K562 (cell line): ENCODE results near the gene NDC1. TPM values are rescaled to one million over a fixed set of nuclear protein-coding genes. Genes with fewer than 3 reads are reported as not detected.

Experiments used
- ATAC-seq: fragments of 200-7000 bp; cut with Tn5 transposase; 3 replicates; pipeline ENCODE4 v1.9.1; 2020; ENCODE audit warnings: moderate library complexity
- BruUV-seq: library from RNA; stranded (reverse); fragments of 400-500 nt; replicated peaks from 2 replicates; lab custom pipeline; 2021; lab: Mats Ljungman, UMichigan
- CTCF ChIA-PET: fragments of 300-600 bp; formaldehyde crosslinking; extraction: SDS; loops from one replicate; lab custom pipeline; 2021; ENCODE audit warnings: low intra/inter-chr PET ratio; lab: Yijun Ruan, JAX
- POLR2A ChIA-PET: fragments of 300-600, 350-650 bp; sonication (Branson Sonifier 250); formaldehyde crosslinking; extraction: SDS; loops from one replicate; lab custom pipeline; 2021; ENCODE audit warnings: antibody characterized with exemption, inconsistent platforms; lab: Yijun Ruan, JAX
- DNase-seq, 4 experiments: peaks; one replicate each; pipeline versions ENCODE4 v3.0.0 to v3.0.0-alpha.2; 2011 to 2018; ENCODE audit warnings: low spot score in 3 of 4, mixed read lengths in 3 of 4; ENCODE audit errors: extremely low read depth in 1 of 4
- FAIRE-seq: peaks from 2 replicates; lab custom pipeline; 2011; peaks lifted over from hg19 to GRCh38; lab: Jason Lieb, UNC
- H2AFZ ChIP-seq: 2 replicates; pipeline ENCODE4 v1.6.0; 2011; ENCODE audit warnings: low read depth, low read length, control low read depth, inconsistent platforms
- H3K27ac ChIP-seq: fragments of 200-600 bp; 3 replicates; pipeline ENCODE4 v1.8.0; 2011; ENCODE audit warnings: low read depth, mild to moderate bottlenecking, control low read depth, inconsistent platforms, low read length, moderate library complexity, mixed read lengths; ENCODE audit errors: extremely low read depth
- H3K27me3 ChIP-seq, 2 experiments: fragments of 300-600 bp in 1 of 2; 2 replicates in 1 of 2; 3 replicates in 1 of 2; pipeline versions ENCODE4 v1.6.0 to v1.8.0; 2011; ENCODE audit warnings: inconsistent platforms in 2 of 2, low read length in 2 of 2, mild to moderate bottlenecking in 1 of 2, mixed read lengths in 1 of 2, moderate library complexity in 1 of 2; ENCODE audit not compliant: control insufficient read depth in 2 of 2, insufficient read depth in 2 of 2
- H3K36me3 ChIP-seq: fragments of 300-600 bp; 3 replicates; pipeline ENCODE4 v1.8.0; 2011; ENCODE audit warnings: mild to moderate bottlenecking, low read length, inconsistent platforms; ENCODE audit not compliant: control insufficient read depth, insufficient read depth
- H3K4me1 ChIP-seq, 2 experiments: fragments of 200-600 bp in 1 of 2; replicated peaks in 1 of 2; 2 replicates in 1 of 2; 3 replicates in 1 of 2; pipeline versions ENCODE4 v1.5.1 to v1.8.0; 2011; ENCODE audit warnings: inconsistent platforms in 2 of 2, low read length in 2 of 2, mild to moderate bottlenecking in 1 of 2, mixed read lengths in 1 of 2, moderate library complexity in 1 of 2; ENCODE audit not compliant: control insufficient read depth in 2 of 2, insufficient read depth in 2 of 2
- H3K4me2 ChIP-seq: 2 replicates; pipeline ENCODE4 v1.6.1; 2011; ENCODE audit warnings: low read length, control low read depth, inconsistent platforms, mixed read lengths; ENCODE audit not compliant: insufficient read depth
- H3K4me3 ChIP-seq: fragments of 200-600 bp; sonication (generic), shearing (Covaris generic); 2 replicates; pipeline ENCODE4 v1.5.1; 2016; ENCODE audit warnings: control low read depth, inconsistent platforms
- H3K79me2 ChIP-seq: fragments of 200-600 bp; 3 replicates; pipeline ENCODE4 v1.8.0; 2011; ENCODE audit warnings: low read length, inconsistent platforms; ENCODE audit not compliant: control insufficient read depth, insufficient read depth
- H3K9ac ChIP-seq, 2 experiments: 2 replicates each; pipeline versions ENCODE4 v1.6.0 to v1.6.1; 2011; ENCODE audit warnings: low read depth in 2 of 2, low read length in 2 of 2, control low read depth in 1 of 2, inconsistent platforms in 1 of 2, mild to moderate bottlenecking in 1 of 2, mixed read lengths in 1 of 2; ENCODE audit not compliant: insufficient read depth in 1 of 2
- H3K9me1 ChIP-seq: one replicate; pipeline ENCODE4 v1.6.0; 2011; ENCODE audit warnings: inconsistent platforms, mild to moderate bottlenecking, low read length, moderate library complexity; ENCODE audit not compliant: control insufficient read depth, insufficient read depth
- H3K9me3 ChIP-seq: replicated peaks from 2 replicates; pipeline ENCODE4 v1.5.1; 2011; ENCODE audit warnings: low read depth, low read length, inconsistent platforms; ENCODE audit not compliant: control insufficient read depth, insufficient read depth
- H4K20me1 ChIP-seq: replicated peaks from 2 replicates; pipeline ENCODE4 v1.6.1; 2011; ENCODE audit warnings: low read length, inconsistent platforms, mixed read lengths; ENCODE audit not compliant: control insufficient read depth, insufficient read depth
- CTCF ChIP-seq, 3 experiments: IDR thresholded peaks in 2 of 3; conservative IDR thresholded peaks in 1 of 3; 2 replicates each; pipeline ENCODE4 v1.5.1; 2011 to 2012; ENCODE audit warnings: low read length in 3 of 3, mild to moderate bottlenecking in 3 of 3, control low read depth in 2 of 3, improper control_type of control experiment in 1 of 3, inconsistent platforms in 1 of 3, low read depth in 1 of 3, mixed read lengths in 1 of 3, moderate library complexity in 1 of 3; ENCODE audit not compliant: insufficient read depth in 2 of 3
- HOMEZ ChIP-seq: fragments of 250-450 bp; sonication (Bioruptor Pico); IDR thresholded peaks from 2 replicates; pipeline ENCODE4 v1.4.0; 2020; ENCODE audit warnings: mild to moderate bottlenecking, moderate library complexity
- POLR2H ChIP-seq: IDR thresholded peaks from 2 replicates; pipeline ENCODE4 v1.6.1; 2016; ENCODE audit warnings: missing genetic modification characterization, low read depth, mild to moderate bottlenecking, control low read depth, missing compliant biosample characterization, moderate library complexity
- PRDM10 ChIP-seq: fragments of 450-650 bp; IDR thresholded peaks from 2 replicates; pipeline ENCODE4 v1.6.1; 2018; ENCODE audit not compliant: partially characterized antibody
- ZC3H8 ChIP-seq: fragments of 450-650 bp; IDR thresholded peaks from 2 replicates; pipeline ENCODE4 v1.6.1; 2017
- WGBS: fragments of 100-300 bp; shearing (Covaris generic); methylation state at CpG from one replicate; pipeline ENCODE4 v1.1.6; 2016; ENCODE audit warnings: low coverage, mixed read lengths; ENCODE audit not compliant: insufficient coverage; ENCODE audit errors: missing lambda C conversion rate; 5-methylcytosine and 5-hydroxymethylcytosine counted together
- in situ Hi-C: fragments of 300-500 bp; cut with MboI; formaldehyde crosslinking; loops from 4 replicates; pipeline ENCODE4 v1.15.0; 2018; ENCODE audit warnings: inconsistent platforms, mixed read lengths
- intact Hi-C: fragments of 100-400 bp; cut with micrococcal nuclease; formaldehyde crosslinking; loops from 2 replicates; pipeline ENCODE4 v1.14.2; 2022
- polyA plus RNA-seq, 8 experiments: library from polyadenylated mRNA; depleted of rRNA in 4 of 8; stranded (reverse) in 5 of 8; unstranded in 3 of 8; fragments of >200 nt; fragmentation: Nextera tagmentation in 2 of 8; fragmentation: Illumina TruSeq in 1 of 8; extraction: Ambion mirVana in 2 of 8; extraction: Trizol in 1 of 8; gene quantifications; 2 replicates each; pipeline versions ENCODE4 v1.2.1 to v1.2.3, GENCODE V29; 2011 to 2014; ENCODE audit warnings: inconsistent platforms in 1 of 8, missing spikeins in 1 of 8
- total RNA-seq, 7 experiments: library from RNA; depleted of rRNA in 6 of 7; stranded (reverse); fragments of >200 nt in 6 of 7; fragmentation: Illumina TruSeq in 2 of 7; extraction: Trizol in 2 of 7; gene quantifications; 2 replicates each; pipeline versions ENCODE4 v1.2.1 to v1.2.3, GENCODE V29; 2011 to 2021; ENCODE audit warnings: low replicate concordance in 1 of 7

Gene NDC1
- total and polyA plus RNA-seq, 9 of the 15 experiments (the other 6 are each of a cell fraction or from before 2014, with no cell fraction given) = 26.9 to 102 (median 64.5) TPM

- TF ChIP-seq HOMEZ (CRISPR knock-in tag) (no peak), POLR2H (tag) (no peak)
These were observed 15.2 kb downstream of the NDC1 start (continued) for GRCh38 chr1:53822931-53823330.

- H3K36me3 ChIP-seq = peaks cover 87% of the 10 kb centered on the region
- intact Hi-C loops = no loop called here
- H4K20me1 ChIP-seq = 0 out of 2 replicates have a peak, but pooled peaks cover 3% of the 10 kb centered on the region
- no peaks in the 10 kb centered on the region for H3K4me1 ChIP-seq
- ATAC-seq = peak; percentile 77
- no peak overlapping the region for H3K9ac ChIP-seq
- TF ChIP-seq ZC3H8 (no peak), CTCF (IDR thresholded peaks at IDR 0.05 in 2 of 3, conservative IDR thresholded peaks at IDR 0.05 in 1 of 3; ENCODE audit: insufficient read depth in 2 of 3, low read depth in 1 of 3, low read length in 3 of 3) (peak in 1 of 3 experiments; percentile 21; a peak in 2 of 6 replicates), PRDM10 (peak; percentile 30)
- no peak overlapping the region for H3K27ac ChIP-seq
- ChIA-PET POLR2A (interaction anchor here (0.7 to 2.5 kb wide), 3 partner anchors 11 to 1381 kb away, joined by 3 to 9 read pairs (median 3); no protein-coding TSS in a partner anchor), CTCF (no interaction called here)
- no peak overlapping the region for H3K4me3 ChIP-seq
- no peak overlapping the region for H2AFZ ChIP-seq
- no peaks in the 10 kb centered on the region for H3K9me1 ChIP-seq
- no peaks in the 10 kb centered on the region for H3K9me3 ChIP-seq
- H3K27me3 ChIP-seq = no peaks in the 10 kb centered on the region
- H3K4me2 ChIP-seq = no peak overlapping the region
- in situ Hi-C loops = no loop called here
- WGBS = 86% methylated on average over 5 of the region's 5 CpGs
- H3K79me2 ChIP-seq = peaks cover 8% of the 10 kb centered on the region; the same call in 1 of the 3 replicates
- no peak for FAIRE-seq
- no TSS peak for BruUV-seq
- no peak for DNase-seq
These were observed 16.7 kb downstream of the NDC1 start for GRCh38 chr1:53821380-53821779.
